Measurements from ENCODE around the gene IFIH1.
A peak's percentile ranks its signal among the peaks of the same experiment; 100 is the strongest.

IFIH1 gene

DNA sequence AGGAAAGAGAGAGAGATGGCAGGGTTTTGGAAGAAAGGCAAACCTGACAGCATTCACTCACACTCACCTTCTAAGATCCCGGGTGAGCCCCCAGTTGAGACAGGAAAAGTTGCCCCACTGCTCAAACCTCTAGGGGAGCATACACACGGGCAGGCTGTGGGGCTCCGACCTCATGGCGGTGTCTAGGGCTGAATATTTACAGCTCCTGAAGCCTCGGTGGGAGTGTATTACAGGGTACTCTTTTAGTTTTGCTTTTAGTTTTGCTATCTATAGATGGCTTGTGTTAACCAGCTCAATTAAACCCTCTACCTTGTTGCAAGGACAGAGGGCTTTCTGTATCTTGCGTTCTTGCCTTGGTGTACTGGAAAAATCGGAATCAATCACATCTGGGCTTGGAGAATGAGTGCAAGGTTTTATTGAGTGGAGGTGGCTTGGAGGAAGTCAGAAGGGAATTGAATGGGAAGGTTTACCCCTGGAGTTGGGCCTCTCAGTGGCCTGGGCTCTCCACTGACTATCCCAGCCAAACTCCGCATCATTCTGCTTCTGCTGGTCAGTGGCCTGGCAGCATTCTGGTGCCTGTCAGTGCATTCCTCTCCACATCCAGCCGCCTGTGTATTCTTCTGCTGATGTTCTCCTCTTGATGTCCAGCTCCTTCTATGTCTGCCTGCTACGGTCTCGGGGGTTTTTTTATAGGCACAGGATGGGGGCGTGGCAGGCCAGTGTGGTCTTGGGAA, 10.1 kb upstream of the IFIH1 start:
- Histone ChIP-seq H3K9me3 (ENCODE audit: insufficient read depth, low read depth, low read length) (no peaks in the 10 kb centered on the region), H3K36me3 (ENCODE audit: insufficient read depth, low read length) (no peaks in the 10 kb centered on the region), H3K4me3 (ENCODE audit: low read length) (no peak overlapping the region), H3K4me1 (ENCODE audit: insufficient read depth, low read length) (no peaks in the 10 kb centered on the region), H3K9ac (ENCODE audit: low read depth, low read length) (no peak overlapping the region), H3K27me3 (ENCODE audit: insufficient read depth, low read length) (no peaks in the 10 kb centered on the region), H3K27ac (ENCODE audit: low read depth, low read length) (no peak overlapping the region)
- WGBS: 95% methylated on average over 12 of the region's 12 CpGs

DNA sequence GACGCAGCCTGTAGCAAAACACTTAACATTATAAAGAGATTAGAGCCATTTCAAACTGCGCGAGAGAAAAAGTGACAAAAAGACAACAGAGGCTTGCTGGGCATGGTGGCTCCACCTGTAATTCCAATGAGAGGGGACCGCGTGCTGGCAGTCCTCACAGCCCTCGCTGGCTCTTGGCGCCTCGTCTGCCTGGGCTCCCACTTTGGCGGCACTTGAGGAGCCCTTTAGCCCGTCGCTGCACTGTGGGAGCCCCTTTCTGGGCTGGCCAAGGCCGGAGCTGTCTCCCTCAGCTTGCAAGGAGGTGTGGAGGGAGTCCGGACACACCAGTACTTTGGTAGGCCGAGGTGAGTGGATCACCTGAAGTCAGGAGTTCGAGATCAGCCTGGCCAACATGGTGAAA, 9.3 kb upstream of the IFIH1 start:
- H3K4me3 ChIP-seq (ENCODE audit: low read length): no peak overlapping the region
- no peaks in the 10 kb centered on the region for H3K9me3 ChIP-seq (ENCODE audit: insufficient read depth, low read depth, low read length)
- H3K27me3 ChIP-seq (ENCODE audit: insufficient read depth, low read length): no peaks in the 10 kb centered on the region
- no peaks in the 10 kb centered on the region for H3K36me3 ChIP-seq (ENCODE audit: insufficient read depth, low read length)
- H3K27ac ChIP-seq (ENCODE audit: low read depth, low read length): no peak overlapping the region
- H3K4me1 ChIP-seq (ENCODE audit: insufficient read depth, low read length): no peaks in the 10 kb centered on the region
- 94% methylated on average over 15 of the region's 15 CpGs for WGBS
- no peak overlapping the region for H3K9ac ChIP-seq (ENCODE audit: low read depth, low read length)

DNA sequence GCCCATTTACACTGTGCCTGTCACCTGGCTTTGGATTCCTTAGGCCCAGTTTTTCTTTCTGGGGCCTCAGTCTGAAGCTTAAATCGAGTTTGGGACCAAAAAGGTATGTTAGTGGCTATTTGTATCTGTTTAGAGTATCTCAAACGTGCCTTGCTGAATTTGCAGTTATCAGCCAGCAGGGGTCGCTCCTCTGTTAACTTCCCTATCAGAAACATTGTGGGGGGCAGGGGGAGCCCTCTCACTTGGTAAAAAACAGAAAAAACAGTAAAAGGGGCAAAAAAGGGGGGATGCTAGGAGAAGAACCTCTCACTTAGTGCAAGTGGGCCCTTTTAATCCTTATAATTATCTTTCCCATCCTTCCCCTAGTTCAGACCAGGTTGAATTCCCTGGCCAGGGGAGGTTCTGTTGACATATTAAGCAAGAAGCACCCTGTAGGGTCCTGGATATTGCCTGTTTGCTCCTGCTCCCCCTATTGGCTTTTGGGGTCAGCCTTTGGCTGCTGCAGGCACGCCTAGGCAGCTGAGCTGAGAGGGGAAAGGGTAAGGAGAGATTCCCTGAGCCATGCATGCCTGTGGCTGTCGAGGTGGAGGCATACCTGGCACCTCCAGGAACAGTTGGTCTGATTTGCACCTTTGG, 8.8 kb upstream of the IFIH1 start:
- WGBS: 48% methylated on average over 5 of the region's 5 CpGs
- no peaks in the 10 kb centered on the region for H3K4me1 ChIP-seq (ENCODE audit: insufficient read depth, low read length)
- no peaks in the 10 kb centered on the region for H3K36me3 ChIP-seq (ENCODE audit: insufficient read depth, low read length)
- no peaks in the 10 kb centered on the region for H3K27me3 ChIP-seq (ENCODE audit: insufficient read depth, low read length)
- H3K4me3 ChIP-seq (ENCODE audit: low read length): no peak overlapping the region
- H3K9ac ChIP-seq (ENCODE audit: low read depth, low read length): no peak overlapping the region
- no peak overlapping the region for H3K27ac ChIP-seq (ENCODE audit: low read depth, low read length)
- H3K9me3 ChIP-seq (ENCODE audit: insufficient read depth, low read depth, low read length): no peaks in the 10 kb centered on the region

DNA sequence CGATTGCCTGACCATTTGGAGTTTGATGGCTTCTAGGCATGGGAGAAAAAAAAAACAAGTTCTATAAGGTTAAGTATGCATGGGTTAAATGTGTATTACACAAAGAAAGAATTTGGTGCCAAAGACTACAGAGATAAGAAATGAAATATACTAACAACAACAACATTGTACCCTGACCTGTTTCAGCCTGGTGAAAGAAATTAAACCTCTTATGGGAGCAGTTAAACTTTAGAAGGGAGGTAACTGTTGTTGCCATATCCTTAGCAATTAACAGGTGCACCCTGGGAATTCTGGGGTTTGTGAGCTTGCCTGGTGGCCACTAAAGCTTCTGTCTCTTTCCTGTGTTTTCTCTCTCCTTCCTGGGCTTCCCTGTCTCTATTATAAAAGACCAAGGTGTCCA, 6.5 kb upstream of the IFIH1 start:
- no peak overlapping the region for H3K27ac ChIP-seq (ENCODE audit: low read depth, low read length)
- 90% methylated on average over 1 of the region's 1 CpG for WGBS
- no peak overlapping the region for H3K9ac ChIP-seq (ENCODE audit: low read depth, low read length)
- H3K9me3 ChIP-seq (ENCODE audit: insufficient read depth, low read depth, low read length): no peaks in the 10 kb centered on the region
- H3K27me3 ChIP-seq (ENCODE audit: insufficient read depth, low read length): no peaks in the 10 kb centered on the region
- H3K4me1 ChIP-seq (ENCODE audit: insufficient read depth, low read length): peaks cover 7% of the 10 kb centered on the region; the same call in 1 of the 2 replicates
- no peaks in the 10 kb centered on the region for H3K36me3 ChIP-seq (ENCODE audit: insufficient read depth, low read length)
- H3K4me3 ChIP-seq (ENCODE audit: low read length): no peak overlapping the region

DNA sequence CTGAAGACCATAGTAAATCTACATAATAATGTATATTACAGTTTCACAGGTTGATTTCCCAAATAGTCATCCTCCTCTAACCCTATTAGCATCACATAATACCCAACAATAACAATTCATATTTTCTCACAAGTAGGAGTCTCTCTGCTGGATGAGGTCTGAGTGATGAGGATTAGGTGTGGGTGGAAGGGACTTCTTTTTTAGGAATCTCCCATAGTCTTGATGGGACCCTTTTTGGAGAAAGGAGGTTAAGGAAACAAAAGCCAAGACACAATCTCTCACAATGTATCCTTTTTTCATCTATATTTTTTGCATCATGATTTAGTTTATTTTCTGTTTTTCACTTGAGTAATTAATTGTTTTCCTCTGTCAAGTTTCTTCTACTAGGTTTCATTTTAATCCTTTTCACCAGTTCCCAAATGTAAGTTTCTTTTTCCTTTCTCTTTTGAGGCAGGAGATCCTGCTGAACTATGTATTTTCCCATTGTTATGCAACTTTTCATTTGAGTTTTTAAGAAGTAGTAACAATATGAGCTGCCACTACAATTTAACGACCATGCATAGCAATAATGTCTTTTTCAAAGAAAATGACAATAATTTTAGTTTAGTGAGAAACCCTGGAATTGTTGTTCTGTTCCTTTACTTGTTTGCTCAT, 2.5 kb upstream of the IFIH1 start:
- no CpG with 5 or more reads among the region's 1 CpG for WGBS
- Histone ChIP-seq H3K27ac (ENCODE audit: low read depth, low read length) (no peak overlapping the region), H3K4me1 (ENCODE audit: insufficient read depth, low read length) (peaks cover 14% of the 10 kb centered on the region; the same call in 1 of the 2 replicates), H3K9ac (ENCODE audit: low read depth, low read length) (no peak overlapping the region), H3K4me3 (ENCODE audit: low read length) (no peak overlapping the region), H3K9me3 (ENCODE audit: insufficient read depth, low read depth, low read length) (no peaks in the 10 kb centered on the region), H3K36me3 (ENCODE audit: insufficient read depth, low read length) (no peaks in the 10 kb centered on the region), H3K27me3 (ENCODE audit: insufficient read depth, low read length) (peaks cover 29% of the 10 kb centered on the region)

DNA sequence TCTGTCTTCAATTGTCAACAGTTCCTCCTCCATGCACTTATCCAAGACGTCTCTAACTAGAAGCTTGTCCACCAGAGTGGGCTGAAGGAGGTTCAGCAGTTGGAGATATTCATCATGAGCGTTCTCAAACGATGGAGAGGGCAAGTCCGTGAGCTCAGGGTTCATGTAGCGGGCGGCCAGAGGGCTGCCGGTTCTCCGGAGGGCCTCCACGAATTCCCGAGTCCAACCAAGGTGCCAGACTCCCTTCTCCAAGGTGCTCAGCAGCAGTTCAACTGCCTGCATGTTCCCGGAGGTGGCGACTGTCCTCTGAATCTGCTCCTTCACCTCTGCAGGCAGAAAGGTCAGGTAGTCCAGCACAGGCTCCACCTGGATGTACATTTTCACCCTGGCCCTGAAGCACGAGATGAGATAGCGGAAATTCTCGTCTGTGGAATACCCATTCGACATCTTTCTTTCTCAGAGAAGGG, 590 bp downstream of the IFIH1 start:
- Histone ChIP-seq H3K4me1 (ENCODE audit: insufficient read depth, low read length) (peaks cover 14% of the 10 kb centered on the region; the same call in 1 of the 2 replicates), H3K4me3 (ENCODE audit: low read length) (peak overlapping the region; percentile 68), H3K9ac (ENCODE audit: low read depth, low read length) (0 out of 2 replicates have a peak overlapping the region, but pooled peaks have one; percentile 56), H3K36me3 (ENCODE audit: insufficient read depth, low read length) (no peaks in the 10 kb centered on the region), H3K27ac (ENCODE audit: low read depth, low read length) (no peak overlapping the region), H3K27me3 (ENCODE audit: insufficient read depth, low read length) (peaks cover 29% of the 10 kb centered on the region), H3K9me3 (ENCODE audit: insufficient read depth, low read depth, low read length) (no peaks in the 10 kb centered on the region)
- 61% methylated on average over 16 of the region's 16 CpGs for WGBS

DNA sequence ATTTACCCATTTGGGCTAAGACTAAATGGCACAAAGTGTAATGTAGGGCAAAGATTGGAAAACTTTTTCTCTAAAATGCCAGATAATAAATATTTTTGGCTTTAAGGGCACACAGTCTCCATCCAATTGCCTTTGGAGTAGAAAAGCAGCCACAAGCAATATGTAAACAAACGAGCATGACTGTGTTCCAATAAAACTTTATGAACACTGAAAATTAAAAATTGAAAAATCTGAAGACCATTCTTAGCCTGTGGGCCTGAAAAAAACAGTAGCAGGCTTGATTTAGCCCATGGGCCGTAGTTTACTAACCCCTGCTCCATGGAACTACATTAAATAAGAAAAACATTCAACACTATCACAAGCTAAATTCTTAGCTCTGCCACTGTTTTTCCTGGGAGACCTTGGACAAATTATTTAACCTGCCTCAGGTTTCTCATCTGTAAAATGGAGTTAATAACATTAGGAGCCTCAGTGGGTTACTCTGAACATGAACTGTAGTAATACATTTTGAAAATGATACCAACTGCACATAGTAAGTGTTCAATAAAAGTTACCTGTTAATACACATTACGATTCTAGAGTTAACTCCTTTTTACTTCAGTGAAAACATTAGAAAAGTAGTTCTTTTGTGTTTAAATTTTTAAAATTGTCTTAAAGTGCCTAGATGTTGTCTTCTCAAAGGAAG, 1.3 kb downstream of the IFIH1 start:
- Histone ChIP-seq H3K9ac (ENCODE audit: low read depth, low read length) (no peak overlapping the region), H3K4me1 (ENCODE audit: insufficient read depth, low read length) (peaks cover 14% of the 10 kb centered on the region; the same call in 1 of the 2 replicates), H3K4me3 (ENCODE audit: low read length) (no peak overlapping the region; the same call in 1 of the 2 replicates), H3K9me3 (ENCODE audit: insufficient read depth, low read depth, low read length) (no peaks in the 10 kb centered on the region), H3K27me3 (ENCODE audit: insufficient read depth, low read length) (peaks cover 29% of the 10 kb centered on the region), H3K27ac (ENCODE audit: low read depth, low read length) (no peak overlapping the region), H3K36me3 (ENCODE audit: insufficient read depth, low read length) (no peaks in the 10 kb centered on the region)
- 90% methylated on average over 2 of the region's 3 CpGs for whole genome bisulfite sequencing

DNA sequence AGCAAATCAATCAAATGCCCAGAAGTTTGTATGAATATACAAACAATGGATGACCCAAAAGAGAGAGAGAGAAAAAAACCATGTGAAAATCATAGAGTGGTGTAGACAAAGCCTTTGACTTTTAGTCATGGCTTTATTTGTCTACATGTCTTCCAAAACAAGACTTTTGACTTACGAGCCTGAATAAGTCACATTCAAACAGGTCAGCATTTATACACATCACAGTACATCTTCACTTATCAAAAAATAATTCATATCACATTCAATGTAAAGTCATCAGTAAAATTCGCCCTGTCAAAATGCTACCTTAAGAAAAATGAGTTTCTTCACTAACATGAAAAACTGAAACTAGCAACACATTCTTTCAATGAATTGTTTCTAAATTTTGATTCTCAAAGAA, 1.9 kb downstream of the IFIH1 start:
- H3K9ac ChIP-seq (ENCODE audit: low read depth, low read length): no peak overlapping the region
- 90% methylated on average over 2 of the region's 2 CpGs for WGBS
- no peaks in the 10 kb centered on the region for H3K9me3 ChIP-seq (ENCODE audit: insufficient read depth, low read depth, low read length)
- H3K27ac ChIP-seq (ENCODE audit: low read depth, low read length): no peak overlapping the region
- H3K4me1 ChIP-seq (ENCODE audit: insufficient read depth, low read length): peaks cover 13% of the 10 kb centered on the region; the same call in 1 of the 2 replicates
- peaks cover 29% of the 10 kb centered on the region for H3K27me3 ChIP-seq (ENCODE audit: insufficient read depth, low read length)
- H3K4me3 ChIP-seq (ENCODE audit: low read length): no peak overlapping the region
- no peaks in the 10 kb centered on the region for H3K36me3 ChIP-seq (ENCODE audit: insufficient read depth, low read length)

DNA sequence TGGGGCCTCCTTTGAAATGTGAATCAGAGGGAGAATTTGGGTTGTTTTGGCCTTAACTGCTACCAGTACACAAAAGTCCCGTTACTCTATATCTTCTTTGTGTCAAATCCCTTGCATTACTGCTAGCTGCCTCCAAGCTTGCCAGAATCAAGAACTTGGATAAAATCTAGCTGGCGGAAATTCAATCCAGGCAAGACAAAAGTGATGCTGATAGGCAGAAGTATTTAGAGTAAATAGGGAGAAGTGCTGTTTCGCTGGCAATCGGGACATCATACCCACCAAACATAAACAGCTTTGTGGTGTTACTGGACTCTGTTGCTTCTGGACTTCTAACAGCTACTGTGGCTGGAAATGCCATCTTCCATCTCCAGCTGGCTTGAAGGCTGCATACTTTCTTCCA, 2.5 kb downstream of the IFIH1 start:
- Histone ChIP-seq H3K27me3 (ENCODE audit: insufficient read depth, low read length) (peaks cover 29% of the 10 kb centered on the region), H3K9me3 (ENCODE audit: insufficient read depth, low read depth, low read length) (no peaks in the 10 kb centered on the region), H3K4me3 (ENCODE audit: low read length) (no peak overlapping the region), H3K4me1 (ENCODE audit: insufficient read depth, low read length) (0 out of 2 replicates have a peak, but pooled peaks cover 7% of the 10 kb centered on the region), H3K36me3 (ENCODE audit: insufficient read depth, low read length) (no peaks in the 10 kb centered on the region), H3K27ac (ENCODE audit: low read depth, low read length) (no peak overlapping the region), H3K9ac (ENCODE audit: low read depth, low read length) (no peak overlapping the region)
- 92% methylated on average over 4 of the region's 4 CpGs for WGBS

DNA sequence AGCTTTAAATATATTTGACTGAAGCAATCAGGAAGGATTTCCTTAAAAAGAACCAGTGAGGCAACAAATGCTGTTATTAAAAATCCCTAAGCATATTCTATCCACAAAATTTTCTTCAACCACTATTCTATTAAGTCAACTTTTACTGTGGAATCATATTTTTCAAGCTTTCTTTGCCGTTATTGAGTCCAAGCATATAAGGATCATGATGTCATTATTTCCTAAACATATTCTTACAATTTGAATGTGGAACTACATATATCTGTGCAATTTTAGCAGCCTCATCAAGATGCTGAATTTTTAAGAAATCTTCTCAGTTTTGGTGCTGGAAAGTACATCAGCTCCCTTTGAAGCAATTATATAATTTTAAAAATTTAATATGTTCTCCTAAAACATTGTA, 5.6 kb downstream of the IFIH1 start:
- Histone ChIP-seq H3K4me1 (ENCODE audit: insufficient read depth, low read length) (no peaks in the 10 kb centered on the region), H3K9ac (ENCODE audit: low read depth, low read length) (no peak overlapping the region), H3K27ac (ENCODE audit: low read depth, low read length) (no peak overlapping the region), H3K9me3 (ENCODE audit: insufficient read depth, low read depth, low read length) (no peaks in the 10 kb centered on the region), H3K4me3 (ENCODE audit: low read length) (no peak overlapping the region), H3K27me3 (ENCODE audit: insufficient read depth, low read length) (peaks cover 10% of the 10 kb centered on the region), H3K36me3 (ENCODE audit: insufficient read depth, low read length) (no peaks in the 10 kb centered on the region)
- 86% methylated on average over 1 of the region's 1 CpG for WGBS

Measured in HUES64 (cell line).